Stomach (tissue), 9 donors: ENCODE measurements around the gene LHFPL3. TPM values are rescaled to one million over a fixed set of nuclear protein-coding genes. Genes with fewer than 3 reads are reported as not detected.

Experiments used
- DNase-seq, 2 donors: peaks; one replicate each; pipeline versions ENCODE4 v3.0.0 to v3.0.0-alpha.2; 2013 to 2019
- H3K27ac ChIP-seq, 5 donors: fragments of 200-600 bp in 4 of 5; sonication (generic) in 4 of 5; one replicate each; pipeline ENCODE4 v1.5.1; 2013 to 2019; ENCODE audit warnings: mild to moderate bottlenecking in 1 of 5, moderate library complexity in 1 of 5
- H3K27me3 ChIP-seq, 3 donors: fragments of 200-600 bp; sonication (generic); one replicate each; pipeline ENCODE4 v1.5.1; 2017 to 2019; ENCODE audit warnings: mixed run types in 1 of 3
- H3K36me3 ChIP-seq, 4 donors: fragments of 200-600 bp; sonication (generic); 1 replicate in 3 of 4; 2 replicates in 1 of 4; pipeline ENCODE4 v1.5.1; 2016 to 2019
- H3K4me1 ChIP-seq, 4 donors: fragments of 200-600 bp; sonication (generic); one replicate each; pipeline ENCODE4 v1.5.1; 2016 to 2019
- H3K4me3 ChIP-seq, 4 donors: fragments of 200-600 bp; sonication (generic) in 3 of 4; one replicate each; pipeline ENCODE4 v1.5.1; 2016 to 2019; ENCODE audit warnings: mild to moderate bottlenecking in 1 of 4
- H3K9me3 ChIP-seq, 4 donors: fragments of 200-600 bp; sonication (generic); one replicate each; pipeline ENCODE4 v1.5.1; 2016 to 2019
- CTCF ChIP-seq, 7 experiments: fragments of 450-650 bp in 4 of 7; fragments of 200-600 bp in 3 of 7; sonication (generic) in 3 of 7; IDR thresholded peaks; one replicate each; pipeline ENCODE4 v1.5.1; 2016 to 2019; ENCODE audit warnings: antibody characterized with exemption in 7 of 7, control low read depth in 2 of 7, mild to moderate bottlenecking in 1 of 7
- EP300 ChIP-seq: sonication (generic); formaldehyde crosslinking; IDR thresholded peaks from one replicate; pipeline ENCODE4 v1.6.1; 2017; ENCODE audit warnings: antibody characterized with exemption
- POLR2A ChIP-seq, 4 donors: fragments of 450-650 bp; IDR thresholded peaks; one replicate each; pipeline ENCODE4 v1.6.1; 2016; ENCODE audit warnings: antibody characterized with exemption in 4 of 4, control low read depth in 2 of 4, mild to moderate bottlenecking in 1 of 4, moderate library complexity in 1 of 4
- POLR2AphosphoS5 ChIP-seq, 3 donors: sonication (generic); formaldehyde crosslinking; IDR thresholded peaks; one replicate each; pipeline ENCODE4 v1.6.1; 2016; ENCODE audit warnings: antibody characterized with exemption in 3 of 3
- WGBS, 5 donors: extraction: QIAGEN DNeasy Blood & Tissue Kit in 3 of 5; methylation state at CpG; one replicate each; pipeline versions ENCODE4 v1.1.5 to v1.1.7; 2013 to 2018; 5-methylcytosine and 5-hydroxymethylcytosine counted together
- intact Hi-C: fragments of 100-400 bp; cut with DNase I; formaldehyde crosslinking; loops from one replicate; pipeline ENCODE4 v1.15.1; 2023; ENCODE audit warnings: low total_unique reads
- polyA plus RNA-seq, 3 donors: library from polyadenylated mRNA; stranded (reverse); fragments of 200-250 nt; gene quantifications; one replicate each; pipeline ENCODE4 v1.2.3, GENCODE V29; 2013
- small RNA-seq, 4 donors: library from RNA; depleted of rRNA; stranded (forward); fragments of <200 nt; gene quantifications; one replicate each; pipeline ENCODE3, GENCODE V24; 2016
- total RNA-seq, 5 donors: library from RNA; depleted of rRNA; stranded (reverse); fragments of >200 nt; gene quantifications; one replicate each; pipeline versions ENCODE4 v1.1.0 to v1.2.3, GENCODE V29; 2014 to 2016
- donor health status: healthy with polysubstance abuse.
- donor health status: Bipolar disorder and iron deficiency.
- donor health status: healthy.

Gene LHFPL3
- total and polyA plus RNA-seq, 8 donors: 0.55 TPM; not detected in 7

- H3K4me3 ChIP-seq: no peak overlapping the region
- no peaks in the 10 kb centered on the region for H3K36me3 ChIP-seq
- H3K4me1 ChIP-seq: peaks cover 2 to 32% (median 19%) of the 10 kb centered on the region in 4 donors
- no peaks in the 10 kb centered on the region for H3K9me3 ChIP-seq
- DNase-seq: no peak
- peak overlapping the region; percentile 41 to 75 (median 63) for H3K27ac ChIP-seq
- no peaks in the 10 kb centered on the region for H3K27me3 ChIP-seq
- TF ChIP-seq POLR2AphosphoS5 (IDR thresholded peaks at IDR 0.05) (no peak), POLR2A (IDR thresholded peaks at IDR 0.05) (no peak), CTCF (IDR thresholded peaks at IDR 0.05) (no peak), EP300 (no peak)
- intact Hi-C loops: no loop called here
- 72 to 82% (median 79%) methylated on average over 7 of the region's 7 CpGs for WGBS, 5 donors
These were observed 623.1 kb downstream of the LHFPL3 start for GRCh38 chr7:104951546-104951945.

DNA sequence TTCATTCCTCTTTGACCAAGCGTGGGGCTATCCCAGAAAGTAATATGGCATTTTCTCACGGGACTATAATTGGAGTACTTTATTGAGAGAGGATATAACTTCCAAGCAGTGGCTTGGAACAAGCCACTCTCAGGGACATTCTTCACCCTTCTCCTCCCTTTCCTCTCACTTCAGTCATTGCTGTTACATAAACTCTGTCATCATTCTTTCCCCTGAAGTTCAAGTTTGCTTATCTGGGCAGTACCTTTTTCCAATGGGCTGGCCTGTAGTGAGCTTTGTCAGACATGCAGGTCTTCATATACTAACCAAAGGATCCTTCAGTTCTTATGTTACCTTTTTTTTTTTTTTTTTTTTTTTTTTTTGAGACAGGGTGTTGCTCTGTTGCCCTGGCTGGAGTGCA lies 626.9 kb downstream of the LHFPL3 start:
- no peaks in the 10 kb centered on the region for H3K9me3 ChIP-seq
- no peaks in the 10 kb centered on the region for H3K27me3 ChIP-seq
- peaks cover 9 to 63% (median 35%) of the 10 kb centered on the region in 4 donors for H3K4me1 ChIP-seq
- DNase-seq: no peak
- intact Hi-C loops: no loop called here
- H3K27ac ChIP-seq: peak overlapping the region in 2 of 5 donors; percentile 33 to 81
- H3K4me3 ChIP-seq: no peak overlapping the region
- H3K36me3 ChIP-seq: no peaks in the 10 kb centered on the region
- TF ChIP-seq POLR2A (IDR thresholded peaks at IDR 0.05) (no peak), POLR2AphosphoS5 (IDR thresholded peaks at IDR 0.05) (no peak), EP300 (no peak), CTCF (IDR thresholded peaks at IDR 0.05) (no peak)
- 72 to 92% (median 88%) methylated on average over 2 of the region's 2 CpGs for WGBS, 5 donors

Small RNA genes lying within 50 kb of the gene (small RNA-seq; reads per million reads assigned to genes)
- 0 reads per million in 4 donors for gene RN7SL8P

Other genes with a start within 250 kb of the LHFPL3 start
- gene ORC5, start 120.6 kb upstream of the LHFPL3 start, total RNA-seq: 10 to 100 TPM in 4 of 5 donors, 1 to 10 TPM in 1; 2.3 to 29.9 (median 18.1) TPM
- gene ORC5, start 120.6 kb upstream of the LHFPL3 start, polyA plus RNA-seq: 10 to 100 TPM in 1 of 3 donors, 1 to 10 TPM in 2; 6.7 to 12.1 (median 9.1) TPM